HCEC 1CT (cell line): ENCODE results near the gene AK4.
"Not testable (repeated sequence)": the region's sequence is repeated elsewhere in the genome, so short reads cannot be mapped to it uniquely, and the experiment has no call there.

Experiments used
- DNase-seq: peaks from one replicate; pipeline ENCODE4 v3.0.0-alpha.2; 2017

AK4 gene

GRCh38 chr1:65151641-65152040 is 3.6 kb downstream of the AK4 start:
- no peak for DNase-seq

DNA sequence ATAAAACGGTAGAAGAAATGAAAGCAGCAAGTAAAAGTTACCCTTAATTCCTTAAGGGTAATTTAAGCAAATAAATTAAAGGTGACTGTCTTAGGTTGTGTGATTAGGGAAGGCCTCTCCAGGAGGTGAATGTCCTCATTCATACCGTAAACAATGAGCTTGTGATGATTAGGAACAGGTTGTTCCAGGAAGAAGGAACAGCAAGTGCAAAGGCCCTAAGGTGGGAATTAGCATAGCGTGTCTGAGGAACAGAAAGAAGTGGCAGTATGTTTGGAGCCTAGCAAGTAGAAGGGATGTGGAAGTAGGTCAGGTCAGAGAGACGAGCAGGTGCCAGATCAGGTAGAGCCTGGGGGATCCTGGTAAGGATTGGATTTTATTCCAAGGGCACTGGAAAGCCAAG is 5.6 kb downstream of the AK4 start:
- DNase-seq = no peak

DNA sequence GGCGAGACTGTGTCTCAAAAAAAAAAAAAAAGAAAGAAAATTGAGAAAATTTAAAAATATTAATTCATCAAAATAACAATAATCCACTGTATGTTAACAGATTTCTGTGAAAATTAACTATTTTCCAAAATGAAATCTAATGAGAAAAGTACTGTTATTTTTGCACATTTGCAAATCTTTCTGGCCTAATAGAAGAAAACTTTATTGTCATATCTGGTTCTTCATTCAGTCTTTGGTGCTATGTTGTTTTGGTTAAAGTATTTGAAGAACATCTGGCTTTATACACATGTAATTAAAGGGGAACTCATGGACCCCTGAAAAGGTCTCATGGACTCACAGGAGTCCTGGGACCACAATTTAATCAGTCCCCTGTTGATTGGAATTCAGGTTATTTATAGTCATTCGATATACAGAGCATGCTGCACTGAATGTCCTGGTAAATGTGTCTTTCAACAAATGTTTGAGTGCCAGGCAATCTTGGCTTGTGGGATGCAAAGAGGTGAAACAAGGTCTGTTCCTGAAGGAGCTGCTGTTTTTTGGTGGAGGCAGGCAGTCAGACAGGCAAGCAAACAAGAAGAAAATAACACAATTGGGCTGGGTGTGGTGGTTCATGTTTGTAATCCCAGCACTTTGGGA is 9.0 kb downstream of the AK4 start:
- no peak for DNase-seq

GRCh38 chr1:65157546-65157941 is 9.5 kb downstream of the AK4 start:
- DNase-seq = no peak

GRCh38 chr1:65159291-65159688 is 11.3 kb downstream of the AK4 start:
- not testable (repeated sequence) for DNase-seq

GRCh38 chr1:65159801-65160523 is 12.0 kb downstream of the AK4 start:
- no peak for DNase-seq

DNA sequence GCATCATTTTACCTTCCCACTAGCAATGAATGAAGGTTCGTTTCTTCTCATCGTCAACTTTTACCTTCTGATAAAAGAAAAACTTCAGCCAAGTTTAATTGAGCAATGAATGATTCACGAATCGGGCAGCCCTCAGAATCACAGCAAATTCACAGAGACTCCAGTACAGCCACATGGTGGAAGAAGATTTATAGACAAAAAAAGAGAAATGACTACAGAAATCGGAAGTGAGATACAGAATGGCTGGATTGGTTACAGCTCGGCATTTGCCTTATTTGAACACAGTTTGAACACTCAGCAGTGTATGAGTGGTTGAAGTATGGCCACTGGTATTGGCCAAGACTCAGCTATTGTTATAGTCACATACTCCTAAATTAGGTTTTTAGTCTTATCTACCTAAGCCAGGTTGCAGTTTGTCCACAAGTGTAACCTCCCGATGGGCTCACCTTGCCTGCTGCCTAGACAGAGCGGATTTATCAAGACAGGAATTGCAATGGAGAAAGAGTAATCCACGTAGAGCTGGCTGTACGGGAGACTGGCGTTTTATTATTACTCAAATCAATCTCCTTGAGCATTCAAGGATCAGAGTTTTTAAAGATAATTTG is 15.3 kb downstream of the AK4 start:
- DNase-seq = no peak

GRCh38 chr1:65164101-65164500 is 16.1 kb downstream of the AK4 start:
- DNase-seq = not testable (repeated sequence)

DNA sequence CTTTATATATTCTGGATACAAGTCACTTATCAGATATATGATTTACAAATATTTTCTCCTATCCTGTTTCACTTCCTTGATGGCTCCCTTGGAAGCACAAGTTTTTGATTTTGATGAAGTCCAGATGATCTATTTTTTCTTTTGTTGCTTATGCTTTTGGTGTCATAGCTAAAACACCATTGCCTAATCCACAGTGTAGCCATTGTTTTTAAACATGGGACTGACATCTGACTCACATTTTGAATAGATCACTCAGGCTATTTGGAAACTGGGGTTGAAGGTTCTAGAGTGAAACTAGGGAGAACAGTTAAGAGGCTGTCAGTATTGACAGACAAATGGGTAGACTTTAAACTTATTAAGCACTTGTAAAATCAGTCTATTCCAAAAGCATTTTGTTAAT is 16.6 kb downstream of the AK4 start:
- DNase-seq = peak; percentile 56

DNA sequence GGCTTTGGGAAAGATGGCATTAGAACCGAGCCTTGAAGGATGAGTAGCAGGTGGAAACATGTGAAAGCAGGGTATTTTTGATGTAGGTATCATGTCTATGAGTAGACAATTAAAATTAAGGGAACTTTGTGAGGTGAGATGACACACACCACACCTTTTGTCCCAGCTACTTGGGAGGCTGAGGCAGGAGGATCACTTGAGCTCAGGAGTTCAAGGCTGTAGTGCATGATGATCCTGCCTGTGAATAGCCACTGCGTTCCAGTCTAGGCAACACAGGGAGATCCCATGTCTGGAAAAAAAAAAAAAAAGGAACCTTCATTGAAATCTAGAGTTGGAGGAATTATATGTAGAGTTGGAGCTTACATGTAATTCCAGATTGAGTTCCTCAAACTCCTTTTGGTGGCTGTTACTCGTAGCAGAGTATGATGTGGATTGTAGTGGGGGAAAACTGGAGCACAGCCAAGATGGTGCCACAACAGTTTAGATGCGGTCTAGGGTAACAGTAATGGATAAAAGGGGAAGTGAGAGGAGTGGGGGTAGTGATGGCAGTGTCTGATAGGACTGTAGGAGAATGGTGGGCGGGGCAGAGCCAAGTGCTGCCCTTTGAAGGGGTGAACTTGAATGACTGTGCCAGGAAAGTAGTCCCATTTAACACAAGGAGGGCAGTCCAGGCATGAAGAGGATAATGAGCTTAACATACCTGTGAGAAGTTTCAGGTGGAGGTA is 17.4 kb downstream of the AK4 start:
- DNase-seq = no peak

DNA sequence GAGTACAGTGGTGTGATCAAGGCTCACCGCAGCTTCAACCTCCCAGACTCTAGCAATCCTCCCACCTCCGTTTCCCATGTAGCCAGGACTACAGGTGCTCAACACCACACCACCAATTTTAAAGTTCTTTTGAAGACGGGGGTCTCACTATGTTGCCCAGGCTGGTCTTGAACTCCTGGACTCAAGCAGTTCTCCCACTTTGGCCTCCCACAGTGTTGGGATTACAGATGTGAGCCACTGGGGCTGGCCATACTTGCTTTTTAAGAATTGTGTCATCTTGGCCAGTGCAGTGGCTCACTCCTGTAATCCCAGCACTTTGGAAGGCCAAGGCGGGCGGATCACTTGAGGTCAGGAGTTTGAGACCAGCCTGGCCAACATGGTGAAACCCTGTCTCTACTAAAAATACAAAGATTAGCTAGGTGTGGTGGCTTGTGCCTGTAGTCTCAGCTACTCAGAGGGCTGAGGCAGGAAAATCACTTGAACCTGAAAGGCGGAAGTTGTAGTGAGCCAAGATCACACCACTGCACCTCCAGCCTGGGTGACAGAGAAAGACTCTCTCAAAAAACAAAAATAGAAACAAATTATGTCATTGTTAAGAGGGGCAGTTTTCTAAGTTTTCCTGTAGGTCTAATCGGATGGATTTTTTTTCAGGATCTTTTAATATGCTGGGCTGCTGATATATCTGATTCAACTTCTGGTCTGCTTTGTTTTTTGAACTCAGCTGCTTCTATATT is 18.7 kb downstream of the AK4 start:
- DNase-seq = no peak

DNA sequence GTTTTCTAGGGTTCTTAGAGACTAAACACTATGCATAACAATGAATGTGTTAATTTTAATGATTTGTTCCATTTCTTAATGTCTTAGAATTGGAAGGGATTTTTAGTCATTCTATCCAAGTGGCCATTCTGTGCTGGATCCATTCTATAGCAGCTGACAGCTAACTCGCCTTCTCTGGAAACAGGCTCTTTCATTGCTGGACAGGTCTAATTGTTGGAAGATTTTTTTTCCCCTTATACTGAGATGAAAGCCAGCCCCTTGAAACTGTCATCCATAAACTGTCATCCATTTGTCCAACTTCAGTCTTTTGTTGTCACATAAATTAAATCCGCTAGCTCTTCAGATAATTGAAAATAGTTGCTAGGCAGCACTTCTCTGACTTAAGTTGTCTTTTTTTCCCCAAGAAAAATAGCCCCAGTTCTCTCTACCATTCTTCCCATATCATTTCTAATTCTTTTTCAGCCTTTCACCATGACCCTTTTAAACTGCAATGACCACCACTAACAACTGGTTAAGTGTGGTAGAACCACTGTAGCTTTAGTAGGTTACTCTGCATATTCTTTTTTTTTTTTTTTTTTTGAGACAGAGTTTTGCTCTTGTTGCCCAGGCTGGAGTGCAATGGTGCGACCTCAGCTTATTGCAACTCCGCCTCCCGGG is 19.7 kb downstream of the AK4 start:
- DNase-seq = no peak

GRCh38 chr1:65168867-65169266 is 20.9 kb downstream of the AK4 start:
- DNase-seq = no peak

DNA sequence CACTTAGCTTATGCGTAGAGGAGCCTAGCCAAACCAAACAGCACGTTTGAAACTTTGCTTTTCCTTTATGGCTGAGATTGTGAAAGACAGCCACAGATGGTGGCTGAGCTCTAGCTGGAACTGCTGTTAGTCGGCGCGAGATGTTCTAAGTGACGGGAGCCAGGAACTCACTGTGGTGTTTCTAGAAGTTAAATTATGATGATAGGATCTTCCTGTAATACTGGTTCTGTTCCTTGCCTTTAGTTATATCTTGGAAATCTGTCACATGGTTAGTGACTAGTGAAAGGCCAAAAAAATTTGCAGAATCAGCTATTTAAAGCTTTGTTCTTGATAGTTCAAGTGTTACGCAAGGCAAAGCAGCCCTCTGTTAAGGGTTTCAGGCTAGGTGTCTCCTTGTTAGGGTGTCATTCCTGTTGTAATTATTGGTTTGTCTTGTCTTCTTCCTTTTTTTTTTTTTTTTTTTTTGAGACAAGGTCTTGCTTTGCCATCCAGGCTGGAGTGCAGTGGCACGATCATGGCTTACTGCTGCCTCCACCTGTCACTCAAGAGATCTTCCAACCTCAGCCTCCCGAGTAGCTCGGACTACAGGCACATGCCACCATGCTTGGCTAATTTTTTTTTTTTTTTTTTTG is 22.6 kb downstream of the AK4 start:
- no peak for DNase-seq

DNA sequence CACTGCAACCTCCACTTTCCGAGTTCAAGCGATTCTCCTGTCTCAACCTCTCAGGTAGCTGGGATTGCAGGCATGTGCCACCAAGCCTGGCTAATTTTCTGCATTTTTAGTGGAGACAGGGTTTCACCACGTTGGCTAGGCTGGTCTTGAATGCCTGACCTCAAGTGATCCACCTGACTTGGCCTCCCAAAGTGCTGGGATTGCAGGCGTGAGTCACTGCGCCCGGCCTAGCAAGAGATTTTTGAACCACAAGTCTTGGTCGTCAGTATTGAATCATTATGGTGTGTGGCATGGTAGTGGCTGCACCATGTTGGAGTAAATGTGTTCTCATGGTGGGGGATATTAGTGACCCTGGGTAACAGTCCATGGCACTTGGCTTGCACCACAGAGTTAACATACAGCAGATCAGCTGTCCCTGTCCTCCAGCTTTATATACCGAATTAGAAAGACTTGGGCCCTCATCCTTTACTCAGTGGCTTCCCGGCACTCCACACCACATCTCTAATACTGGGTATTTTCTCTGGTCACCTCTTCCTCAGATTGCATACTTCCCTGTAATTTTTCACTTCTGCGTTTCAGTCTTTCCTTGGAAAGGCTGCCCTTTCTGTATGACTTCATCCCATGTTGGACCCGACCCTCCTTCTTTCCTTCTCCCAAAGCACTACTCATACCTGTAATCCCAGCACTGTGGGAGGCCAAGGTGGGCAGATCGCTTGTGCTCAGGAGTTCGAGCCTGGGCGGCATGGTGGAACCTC is 25.1 kb downstream of the AK4 start:
- no peak for DNase-seq

DNA sequence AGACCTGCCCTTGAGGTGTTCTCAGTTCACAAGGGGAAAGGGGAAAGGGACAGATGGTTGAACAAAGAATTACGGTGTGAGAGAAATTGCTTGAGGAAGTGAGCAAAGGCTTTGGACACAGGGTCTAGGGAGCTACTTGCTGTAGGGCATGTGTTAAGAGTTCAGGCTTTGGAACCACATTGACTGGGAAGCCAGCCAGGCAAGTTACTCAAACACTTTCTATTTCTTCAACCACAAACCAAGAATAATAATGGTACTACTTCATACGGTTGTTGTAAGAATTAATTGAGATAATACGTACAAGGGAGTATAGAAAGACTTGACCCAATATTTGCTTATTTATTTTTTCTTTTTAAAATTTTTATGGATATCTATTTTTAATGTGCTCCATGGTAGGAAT is 26.6 kb downstream of the AK4 start:
- DNase-seq = peak; percentile 97

DNA sequence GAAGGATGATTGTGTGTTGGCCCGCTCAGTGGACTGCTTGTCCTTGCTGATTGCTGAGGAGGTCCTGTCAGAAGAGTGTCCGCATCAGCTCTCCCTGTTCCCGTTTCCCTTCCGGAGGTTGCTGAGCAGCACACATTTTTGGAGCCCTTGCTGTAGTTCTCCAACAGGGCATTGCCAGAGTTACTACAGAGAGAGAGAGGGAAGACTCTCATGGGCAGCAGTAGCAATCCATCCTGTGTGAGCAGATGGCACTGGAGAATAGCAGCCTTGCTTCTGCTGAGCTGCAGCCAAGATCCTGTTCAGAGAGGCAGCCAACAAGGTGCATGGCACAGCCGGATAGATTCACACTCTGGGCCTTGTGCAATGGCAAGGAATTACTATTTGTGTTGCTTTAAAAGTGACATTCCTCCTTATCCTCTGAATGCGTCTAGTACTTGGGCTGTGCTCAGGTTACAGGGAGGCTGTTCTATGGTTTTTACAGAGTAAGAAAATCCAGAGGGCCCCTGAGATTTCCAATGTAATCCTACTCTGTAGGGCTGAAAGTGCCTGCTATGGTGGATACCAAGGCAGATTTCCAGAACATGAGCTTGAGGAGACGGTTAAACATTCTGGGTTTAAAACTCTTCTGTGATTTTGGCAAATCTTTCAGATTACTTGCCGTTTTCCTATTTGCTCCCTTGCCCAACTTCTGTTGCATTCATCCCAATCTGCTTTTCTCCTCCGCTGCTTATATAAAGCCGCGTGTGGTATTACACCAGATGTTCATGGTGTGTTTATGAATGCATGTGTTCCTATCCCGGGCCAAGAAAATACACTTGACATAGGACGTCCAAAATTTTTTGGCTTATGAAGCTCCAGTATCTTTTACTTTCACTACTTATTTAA is 27.4 kb downstream of the AK4 start:
- DNase-seq = peak; percentile 28

- no peak for DNase-seq
Observed at GRCh38 chr1:65176056-65176450, 28.1 kb downstream of the AK4 start.

DNA sequence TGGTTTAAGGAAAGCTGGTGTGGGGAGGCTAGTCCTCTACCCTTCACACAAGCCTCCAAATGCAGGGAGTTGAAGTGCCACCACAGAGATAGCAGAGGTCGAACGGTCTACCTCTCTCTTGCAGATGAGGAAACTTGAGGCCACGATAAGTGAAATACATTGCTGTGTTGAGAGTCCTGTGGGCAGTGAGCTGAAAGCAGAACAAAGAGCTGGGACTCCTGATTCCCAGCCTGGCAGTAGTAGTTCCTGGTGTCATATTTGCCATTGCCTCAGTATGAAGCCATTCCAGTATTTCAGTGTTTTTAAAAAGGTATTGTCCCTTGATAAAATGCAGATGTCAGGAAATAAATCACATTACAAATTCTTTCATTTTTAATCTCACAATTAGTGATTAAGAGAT is 28.6 kb downstream of the AK4 start:
- DNase-seq = no peak

- DNase-seq = peak; percentile 74
Observed at GRCh38 chr1:65177457-65177856, 29.5 kb downstream of the AK4 start.
